ACC112 (cell line): ENCODE results near the gene COL28A1.
A peak's percentile ranks its signal among the peaks of the same experiment; 100 is the strongest.

Experiments used
- H2AFZ ChIP-seq: fragments of 200-600 bp; sonication (generic); one replicate; pipeline ENCODE4 v1.6.0; 2017; ENCODE audit warnings: antibody characterized with exemption, low read length; ENCODE audit not compliant: unreplicated experiment
- H3K27ac ChIP-seq: fragments of 200-600 bp; sonication (generic); 2 replicates; pipeline ENCODE4 v1.5.1; 2014; ENCODE audit warnings: low read depth, mild to moderate bottlenecking, antibody characterized with exemption, low read length, moderate library complexity
- H3K27me3 ChIP-seq: fragments of 200-600 bp; sonication (generic); 2 replicates; pipeline ENCODE4 v1.6.1; 2014; ENCODE audit warnings: mild to moderate bottlenecking, antibody characterized with exemption, low read length, moderate library complexity, mixed read lengths; ENCODE audit not compliant: insufficient read depth
- H3K36me3 ChIP-seq: fragments of 200-600 bp; sonication (generic); 2 replicates; pipeline ENCODE4 v1.6.1; 2016; ENCODE audit warnings: mild to moderate bottlenecking, antibody characterized with exemption, low read length, moderate library complexity, mixed read lengths; ENCODE audit not compliant: insufficient read depth
- H3K4me1 ChIP-seq: fragments of 200-600 bp; sonication (generic); one replicate; pipeline ENCODE4 v1.6.1; 2016; ENCODE audit warnings: low read length, mixed read lengths; ENCODE audit not compliant: insufficient read depth, unreplicated experiment, control insufficient read depth
- H3K4me3 ChIP-seq: fragments of 200-600 bp; sonication (generic); 2 replicates; pipeline ENCODE4 v1.5.1; 2014; ENCODE audit warnings: mild to moderate bottlenecking, low read depth, low read length
- H3K79me2 ChIP-seq: fragments of 200-600 bp; sonication (generic); one replicate; pipeline ENCODE4 v1.6.0; 2016; ENCODE audit warnings: low read length; ENCODE audit not compliant: control insufficient read depth, unreplicated experiment, insufficient read depth

COL28A1 gene

GRCh38 chr7:7535691-7536090, at the start of gene COL28A1:
COL28A1 (minus strand) TSS chr7:7535873; CDS start chr7:7532875, 2,998 bp downstream.
- Histone ChIP-seq H3K4me3 (no peak within 1 kb of the TSS), H3K27me3 (no peaks in the 10 kb centered on the region), H2AFZ (peak within 1 kb of the TSS; percentile 52), H3K36me3 (no peaks in the 10 kb centered on the region), H3K4me1 (no peaks in the 10 kb centered on the region), H3K27ac (no peak within 1 kb of the TSS), H3K79me2 (no peaks in the 10 kb centered on the region)

GRCh38 chr7:7584653-7585052, 49.0 kb upstream of the COL28A1 start:
- Histone ChIP-seq H3K36me3 (peaks cover 5% of the 10 kb centered on the region), H3K79me2 (no peaks in the 10 kb centered on the region)

GRCh38 chr7:7583731-7584130, 48.1 kb upstream of the COL28A1 start:
- Histone ChIP-seq H3K36me3 (no peaks in the 10 kb centered on the region; the same call in 1 of the 2 replicates), H3K27me3 (no peaks in the 10 kb centered on the region), H3K27ac (no peak overlapping the region), H3K4me3 (no peak overlapping the region), H3K4me1 (no peaks in the 10 kb centered on the region), H2AFZ (no peak overlapping the region), H3K79me2 (peaks cover 4% of the 10 kb centered on the region)

More at GRCh38 chr7:7584653-7585052, 49.0 kb upstream of the COL28A1 start:
- no peak overlapping the region for H3K27ac ChIP-seq
- no peak overlapping the region for H2AFZ ChIP-seq
- no peaks in the 10 kb centered on the region for H3K4me1 ChIP-seq
- H3K27me3 ChIP-seq, result no peaks in the 10 kb centered on the region
- H3K4me3 ChIP-seq, result no peak overlapping the region

- Histone ChIP-seq H3K4me1 (no peaks in the 10 kb centered on the region), H3K79me2 (peaks cover 4% of the 10 kb centered on the region), H3K27me3 (no peaks in the 10 kb centered on the region), H3K27ac (no peak overlapping the region), H2AFZ (no peak overlapping the region), H3K4me3 (no peak overlapping the region), H3K36me3 (no peaks in the 10 kb centered on the region; the same call in 1 of the 2 replicates)
Measured at GRCh38 chr7:7582596-7582995, 46.9 kb upstream of the COL28A1 start.

- no peak overlapping the region for H3K4me3 ChIP-seq
- no peaks in the 10 kb centered on the region for H3K4me1 ChIP-seq
- no peak overlapping the region for H3K27ac ChIP-seq
- H3K27me3 ChIP-seq, result no peaks in the 10 kb centered on the region
- H3K36me3 ChIP-seq, result peaks cover 4% of the 10 kb centered on the region
- H3K79me2 ChIP-seq, result peaks cover 4% of the 10 kb centered on the region
- H2AFZ ChIP-seq, result no peak overlapping the region
Measured at GRCh38 chr7:7581531-7582179, 46.0 kb upstream of the COL28A1 start.

GRCh38 chr7:7579638-7580037, 44.0 kb upstream of the COL28A1 start:
- no peaks in the 10 kb centered on the region for H3K27me3 ChIP-seq
- H3K4me1 ChIP-seq, result no peaks in the 10 kb centered on the region
- H2AFZ ChIP-seq, result no peak overlapping the region
- H3K79me2 ChIP-seq, result peaks cover 4% of the 10 kb centered on the region
- no peak overlapping the region for H3K4me3 ChIP-seq
- peaks cover 4% of the 10 kb centered on the region for H3K36me3 ChIP-seq
- H3K27ac ChIP-seq, result no peak overlapping the region

GRCh38 chr7:7577888-7578287, 42.2 kb upstream of the COL28A1 start:
- no peaks in the 10 kb centered on the region for H3K4me1 ChIP-seq
- H3K27ac ChIP-seq, result no peak overlapping the region
- peaks cover 14% of the 10 kb centered on the region for H3K79me2 ChIP-seq
- H3K4me3 ChIP-seq, result no peak overlapping the region
- peaks cover 12% of the 10 kb centered on the region for H3K36me3 ChIP-seq
- no peaks in the 10 kb centered on the region for H3K27me3 ChIP-seq
- H2AFZ ChIP-seq, result no peak overlapping the region

- no peak overlapping the region for H2AFZ ChIP-seq
- no peak overlapping the region for H3K4me3 ChIP-seq
- peaks cover 27% of the 10 kb centered on the region for H3K36me3 ChIP-seq
- H3K27me3 ChIP-seq, result no peaks in the 10 kb centered on the region
- no peak overlapping the region for H3K27ac ChIP-seq
- peaks cover 28% of the 10 kb centered on the region for H3K79me2 ChIP-seq
- H3K4me1 ChIP-seq, result no peaks in the 10 kb centered on the region
Measured at GRCh38 chr7:7576344-7576743, 40.7 kb upstream of the COL28A1 start.

- Histone ChIP-seq H3K79me2 (peaks cover 49% of the 10 kb centered on the region), H3K27ac (no peak overlapping the region), H2AFZ (no peak overlapping the region), H3K4me3 (no peak overlapping the region), H3K36me3 (peaks cover 36% of the 10 kb centered on the region), H3K27me3 (no peaks in the 10 kb centered on the region), H3K4me1 (peaks cover 11% of the 10 kb centered on the region)
Measured at GRCh38 chr7:7573701-7574100, 38.0 kb upstream of the COL28A1 start.

GRCh38 chr7:7570584-7570983, 34.9 kb upstream of the COL28A1 start:
- H3K27ac ChIP-seq, result no peak overlapping the region
- peaks cover 20% of the 10 kb centered on the region for H3K4me1 ChIP-seq
- H3K27me3 ChIP-seq, result no peaks in the 10 kb centered on the region
- H3K36me3 ChIP-seq, result peaks cover 32% of the 10 kb centered on the region
- no peak overlapping the region for H3K4me3 ChIP-seq
- peaks cover 65% of the 10 kb centered on the region for H3K79me2 ChIP-seq
- H2AFZ ChIP-seq, result no peak overlapping the region

- Histone ChIP-seq H3K36me3 (peaks cover 32% of the 10 kb centered on the region), H3K27ac (no peak overlapping the region), H3K27me3 (no peaks in the 10 kb centered on the region), H2AFZ (no peak overlapping the region), H3K4me1 (peaks cover 21% of the 10 kb centered on the region), H3K4me3 (peak overlapping the region; percentile 91), H3K79me2 (peaks cover 65% of the 10 kb centered on the region)
Measured at GRCh38 chr7:7569615-7570014, 33.9 kb upstream of the COL28A1 start.
